EH (cell line): ENCODE results near the gene INAVA.

Experiments used
- DNase-seq: peaks from one replicate; pipeline ENCODE4 v3.0.0-alpha.2; 2015; ENCODE audit warnings: low read depth

INAVA gene

GRCh38 chr1:200877010-200877409 lies 17.7 kb upstream of the INAVA start:
- no peak for DNase-seq

DNA sequence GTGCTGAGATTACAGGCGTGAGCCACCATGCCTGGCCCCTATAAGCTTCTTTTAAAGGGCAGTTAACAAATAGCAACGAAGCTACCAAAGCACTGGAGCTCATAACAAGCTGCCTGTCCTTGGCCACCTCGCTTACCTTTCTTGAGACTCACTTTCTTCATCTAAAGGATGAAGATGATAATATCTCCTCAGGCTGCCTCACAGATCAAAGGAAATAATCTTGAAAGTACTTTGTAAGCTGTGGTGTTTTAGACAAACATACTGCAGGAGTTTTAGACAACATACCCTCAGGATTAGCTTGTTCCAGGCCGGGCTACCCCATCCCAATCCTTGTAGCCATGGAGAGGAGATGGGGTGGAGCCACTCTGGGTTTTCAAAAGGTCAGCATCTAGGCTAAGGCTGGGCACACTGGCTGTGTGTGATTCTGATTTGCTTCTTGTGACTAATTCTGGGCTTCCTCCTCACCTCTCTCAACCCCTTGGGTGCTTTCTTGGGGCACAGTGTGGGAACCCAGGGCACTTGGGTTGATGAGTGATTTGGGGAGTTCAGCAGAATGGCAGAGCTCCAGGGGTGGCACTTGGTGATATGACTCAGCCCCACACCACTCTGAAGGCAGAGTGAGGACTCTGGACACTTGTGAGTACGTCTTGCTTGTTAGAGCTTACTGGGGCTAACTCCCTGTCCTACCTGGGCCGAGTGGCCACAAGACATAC lies 16.7 kb upstream of the INAVA start:
- DNase-seq, result no peak

GRCh38 chr1:200880212-200880611 lies 14.5 kb upstream of the INAVA start:
- DNase-seq, result no peak

DNA sequence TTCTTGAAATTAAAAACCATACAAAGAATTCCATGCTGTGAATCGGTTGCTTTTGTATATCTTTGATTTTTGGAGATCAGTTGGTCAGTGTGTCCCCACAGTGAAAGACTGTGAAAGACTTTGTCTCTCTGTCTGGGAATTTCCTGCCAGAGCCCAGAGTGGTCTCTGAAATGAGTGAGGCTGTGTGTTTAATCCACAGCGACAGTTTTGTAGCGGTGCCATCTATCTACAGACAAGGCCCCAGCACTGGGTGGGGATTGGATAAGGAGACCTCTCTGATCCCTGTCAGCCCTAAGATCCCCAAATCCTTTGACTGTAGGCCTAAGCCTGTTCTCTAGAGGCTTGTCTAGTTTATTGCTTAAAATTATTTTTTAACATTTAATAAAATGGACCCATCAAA lies 11.6 kb upstream of the INAVA start:
- DNase-seq, result no peak

- DNase-seq, result no peak
Measured at GRCh38 chr1:200885623-200886402, 8.9 kb upstream of the INAVA start.

DNA sequence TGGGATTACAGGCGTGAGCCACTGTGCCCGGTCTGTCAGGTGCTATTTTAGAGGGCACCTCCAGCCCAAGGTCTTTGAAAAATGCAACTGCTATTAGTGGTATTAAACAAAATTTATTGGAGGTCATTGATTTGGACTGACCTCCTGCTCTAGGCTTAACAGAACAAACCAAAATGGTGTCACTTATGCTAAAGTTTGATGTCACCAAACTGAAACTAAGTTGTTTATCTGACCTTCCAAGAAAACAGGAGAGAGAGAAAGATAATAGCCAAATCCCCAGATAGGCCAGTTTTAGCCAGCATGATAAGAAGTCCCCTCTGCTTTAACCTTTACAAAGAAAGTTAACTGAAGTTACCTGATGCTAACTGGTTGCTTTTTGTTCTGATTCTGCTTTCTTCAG lies 8.1 kb upstream of the INAVA start:
- no peak for DNase-seq

GRCh38 chr1:200887036-200887435 lies 7.7 kb upstream of the INAVA start:
- DNase-seq, result no peak

- no peak for DNase-seq
Measured at GRCh38 chr1:200887772-200888348, 6.8 kb upstream of the INAVA start.

- no peak for DNase-seq
Measured at GRCh38 chr1:200888349-200888838, 6.3 kb upstream of the INAVA start.

GRCh38 chr1:200889571-200889970 lies 5.1 kb upstream of the INAVA start:
- DNase-seq, result no peak

- DNase-seq, result no peak
Measured at GRCh38 chr1:200890027-200890426, 4.7 kb upstream of the INAVA start.

- DNase-seq, result peak; percentile 65
Measured at GRCh38 chr1:200890818-200891773, 3.6 kb upstream of the INAVA start.

DNA sequence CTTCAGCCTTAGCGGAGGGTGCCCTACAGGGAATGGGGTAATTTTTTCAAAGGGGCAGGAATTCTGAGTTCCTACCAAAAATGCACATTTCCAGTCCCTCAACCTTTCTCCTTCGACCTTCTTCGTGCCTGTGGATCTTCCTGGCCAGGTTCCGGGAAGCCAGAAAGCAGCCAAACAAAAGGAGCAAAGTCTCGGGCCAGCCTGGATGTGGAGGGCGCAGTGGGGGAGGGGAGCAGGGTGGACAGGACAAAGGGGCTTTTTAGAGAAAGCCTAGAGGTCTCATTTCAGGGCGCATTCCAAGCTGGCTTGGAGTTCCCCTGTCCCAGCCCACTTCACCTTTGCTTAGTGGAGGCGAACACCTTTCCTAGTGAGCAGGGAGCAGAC lies 2.9 kb upstream of the INAVA start:
- DNase-seq, result no peak

GRCh38 chr1:200892546-200892945 lies 2.2 kb upstream of the INAVA start:
- DNase-seq, result no peak

- DNase-seq, result no peak
Measured at GRCh38 chr1:200892958-200893357, 1.7 kb upstream of the INAVA start.

DNA sequence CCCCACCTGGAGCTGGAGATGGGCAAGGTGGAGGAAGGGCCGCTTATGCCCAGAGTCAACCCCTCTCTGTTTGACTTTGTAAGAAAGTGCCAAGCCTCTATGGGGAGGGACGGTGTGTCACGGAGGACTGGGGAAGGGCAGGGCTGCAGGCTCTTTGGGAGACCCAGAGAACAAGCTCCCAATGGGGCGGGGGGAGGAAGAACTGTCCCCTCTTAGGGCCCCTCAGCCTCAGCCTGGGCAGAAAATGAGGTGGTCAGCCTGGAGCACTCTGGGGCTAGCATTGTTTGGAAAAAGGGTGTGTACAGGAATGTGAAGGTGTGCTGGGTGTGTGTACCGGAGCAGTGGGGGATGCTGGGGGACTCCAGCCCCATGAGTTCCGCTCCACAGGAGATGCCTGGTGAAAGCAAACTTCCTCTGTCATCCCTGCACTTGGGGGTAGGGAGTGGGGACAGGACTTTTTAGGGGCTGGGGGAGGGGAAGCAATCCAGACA lies 1.2 kb upstream of the INAVA start:
- no peak for DNase-seq

DNA sequence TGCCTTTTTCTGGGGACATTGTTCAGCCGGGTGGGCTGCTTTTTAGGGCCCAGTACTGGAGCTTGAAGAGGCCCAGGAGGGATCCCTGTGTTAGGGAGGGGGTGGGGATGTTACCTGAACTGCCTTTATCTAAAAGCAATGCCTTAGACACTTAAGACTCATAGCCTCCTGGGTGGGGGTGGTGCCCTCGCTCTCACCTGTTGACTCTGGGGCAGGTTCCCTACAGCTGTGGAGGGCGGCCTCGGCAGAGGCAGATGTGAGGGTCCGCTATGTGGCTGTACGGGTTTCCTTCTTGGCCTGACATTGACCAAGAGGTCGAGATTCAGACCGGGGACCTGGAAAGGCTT lies 716 bp downstream of the INAVA start:
- DNase-seq, result no peak

- no peak for DNase-seq
Measured at GRCh38 chr1:200895801-200896530, 1.3 kb downstream of the INAVA start.

DNA sequence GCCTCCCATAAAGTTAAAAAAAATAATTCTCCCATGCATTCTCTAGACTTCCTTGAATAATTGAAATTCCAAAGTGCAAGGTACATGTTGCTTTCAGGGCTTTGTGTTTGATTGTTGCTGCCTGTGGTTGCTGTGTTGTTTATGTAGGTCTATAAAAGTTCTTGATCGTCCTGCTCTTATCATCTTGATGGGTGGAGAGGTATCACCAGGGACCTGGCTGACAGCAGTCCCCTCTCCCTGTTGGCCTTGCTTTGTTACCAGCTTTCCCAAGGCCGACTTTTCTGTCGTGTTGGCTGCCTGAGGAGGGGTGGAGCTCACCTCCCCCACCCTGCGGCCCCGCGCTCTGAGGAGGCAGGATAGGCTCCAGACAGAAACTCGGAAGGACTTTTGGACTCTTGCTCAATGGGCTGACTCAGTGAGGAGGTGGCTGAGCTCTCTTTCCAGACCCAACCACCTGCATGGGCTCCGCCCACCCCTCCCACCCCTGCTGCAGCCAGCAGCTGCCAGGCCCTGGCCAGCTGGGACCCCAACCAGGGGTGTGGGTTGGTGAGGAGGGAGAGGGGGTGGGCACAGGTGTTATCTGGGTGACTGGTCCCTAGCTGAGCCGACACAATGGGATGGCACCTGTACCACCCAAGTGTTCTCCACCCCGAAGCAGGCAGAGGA lies 2.0 kb downstream of the INAVA start:
- no peak for DNase-seq

GRCh38 chr1:200897259-200897658 lies 2.6 kb downstream of the INAVA start:
- no peak for DNase-seq

GRCh38 chr1:200899015-200899386 lies 4.3 kb downstream of the INAVA start:
- DNase-seq, result no peak
